ENCODE results near the gene MEGF6. TPM values are rescaled to one million over a fixed set of nuclear protein-coding genes. Genes with fewer than 3 reads are reported as not detected.

MEGF6 gene
- total RNA-seq, 1 donor from 2014 or later, result 10.9 TPM

DNA sequence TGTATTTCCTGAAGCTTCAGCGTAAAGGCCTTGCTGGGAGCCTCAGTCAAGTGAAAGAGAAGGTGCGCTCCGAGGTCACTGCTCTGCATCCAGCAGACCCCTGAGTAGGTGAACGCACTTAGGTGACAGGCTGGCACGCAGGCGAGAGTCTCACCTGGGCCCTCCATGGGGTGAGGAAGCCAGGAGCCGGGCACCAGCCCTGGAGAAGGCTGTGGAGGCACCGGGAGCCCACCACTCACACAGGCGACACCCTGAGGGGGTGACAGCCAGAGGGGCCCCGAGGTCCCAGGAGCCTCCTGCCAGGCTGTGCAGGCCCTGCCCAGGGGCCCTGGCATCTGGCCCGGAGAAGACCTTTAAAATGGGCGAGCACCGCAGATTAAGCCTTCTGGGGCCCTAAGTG, 89.2 kb downstream of the MEGF6 start:
- Mint-ChIP-seq H3K27ac (no peak overlapping the region), H3K9me3 (no peaks in the 10 kb centered on the region), H3K36me3 (ENCODE audit: low read depth) (peaks cover 3% of the 10 kb centered on the region), H3K4me3 (no peak overlapping the region), H3K4me1 (no peaks in the 10 kb centered on the region), H3K27me3 (no peaks in the 10 kb centered on the region)
- CTCF ChIA-PET, result no interaction called here
- TF ChIP-seq, protein P1, sequence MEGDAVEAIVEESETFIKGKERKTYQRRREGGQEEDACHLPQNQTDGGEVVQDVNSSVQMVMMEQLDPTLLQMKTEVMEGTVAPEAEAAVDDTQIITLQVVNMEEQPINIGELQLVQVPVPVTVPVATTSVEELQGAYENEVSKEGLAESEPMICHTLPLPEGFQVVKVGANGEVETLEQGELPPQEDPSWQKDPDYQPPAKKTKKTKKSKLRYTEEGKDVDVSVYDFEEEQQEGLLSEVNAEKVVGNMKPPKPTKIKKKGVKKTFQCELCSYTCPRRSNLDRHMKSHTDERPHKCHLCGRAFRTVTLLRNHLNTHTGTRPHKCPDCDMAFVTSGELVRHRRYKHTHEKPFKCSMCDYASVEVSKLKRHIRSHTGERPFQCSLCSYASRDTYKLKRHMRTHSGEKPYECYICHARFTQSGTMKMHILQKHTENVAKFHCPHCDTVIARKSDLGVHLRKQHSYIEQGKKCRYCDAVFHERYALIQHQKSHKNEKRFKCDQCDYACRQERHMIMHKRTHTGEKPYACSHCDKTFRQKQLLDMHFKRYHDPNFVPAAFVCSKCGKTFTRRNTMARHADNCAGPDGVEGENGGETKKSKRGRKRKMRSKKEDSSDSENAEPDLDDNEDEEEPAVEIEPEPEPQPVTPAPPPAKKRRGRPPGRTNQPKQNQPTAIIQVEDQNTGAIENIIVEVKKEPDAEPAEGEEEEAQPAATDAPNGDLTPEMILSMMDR (IDR thresholded peaks at IDR 0.05), result no peak
- ATAC-seq (ENCODE audit: low read depth) (no peak), DNase-seq (no peak)
- intact Hi-C loops (cut with micrococcal nuclease), result no loop called here
- POLR2A ChIA-PET, result no interaction called here

DNA sequence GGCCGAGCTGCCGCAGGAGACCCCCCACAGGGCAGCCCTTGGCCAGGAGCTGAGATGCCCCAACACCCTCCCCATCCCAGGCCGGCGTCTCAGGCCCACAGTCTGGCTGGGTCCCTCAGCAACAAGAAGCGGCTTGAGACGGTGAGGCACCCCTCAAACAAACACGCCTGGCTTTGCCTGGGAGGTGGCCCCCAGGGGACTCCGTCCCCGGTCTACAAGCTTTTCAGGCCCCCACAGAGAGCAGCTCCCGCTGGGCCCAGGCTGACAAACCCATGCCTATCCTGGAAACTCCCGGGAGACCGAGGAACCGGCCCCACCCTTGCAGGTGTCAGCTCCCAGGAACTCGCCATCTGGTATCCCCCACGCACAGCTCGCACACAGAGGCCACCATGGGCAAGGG, 89.9 kb downstream of the MEGF6 start:
- no peaks in the 10 kb centered on the region for H3K9me3 Mint-ChIP-seq
- DNase-seq (no peak), ATAC-seq (ENCODE audit: low read depth) (no peak)
- ChIA-PET CTCF (no interaction called here), POLR2A (no interaction called here)
- no peak overlapping the region for H3K4me3 Mint-ChIP-seq
- intact Hi-C loops (cut with micrococcal nuclease), result no loop called here
- H3K36me3 Mint-ChIP-seq (ENCODE audit: low read depth), result peaks cover 3% of the 10 kb centered on the region
- no peaks in the 10 kb centered on the region for H3K27me3 Mint-ChIP-seq
- no peaks in the 10 kb centered on the region for H3K4me1 Mint-ChIP-seq
- H3K27ac Mint-ChIP-seq, result no peak overlapping the region
- TF ChIP-seq, protein P1 (IDR thresholded peaks at IDR 0.05), result no peak

DNA sequence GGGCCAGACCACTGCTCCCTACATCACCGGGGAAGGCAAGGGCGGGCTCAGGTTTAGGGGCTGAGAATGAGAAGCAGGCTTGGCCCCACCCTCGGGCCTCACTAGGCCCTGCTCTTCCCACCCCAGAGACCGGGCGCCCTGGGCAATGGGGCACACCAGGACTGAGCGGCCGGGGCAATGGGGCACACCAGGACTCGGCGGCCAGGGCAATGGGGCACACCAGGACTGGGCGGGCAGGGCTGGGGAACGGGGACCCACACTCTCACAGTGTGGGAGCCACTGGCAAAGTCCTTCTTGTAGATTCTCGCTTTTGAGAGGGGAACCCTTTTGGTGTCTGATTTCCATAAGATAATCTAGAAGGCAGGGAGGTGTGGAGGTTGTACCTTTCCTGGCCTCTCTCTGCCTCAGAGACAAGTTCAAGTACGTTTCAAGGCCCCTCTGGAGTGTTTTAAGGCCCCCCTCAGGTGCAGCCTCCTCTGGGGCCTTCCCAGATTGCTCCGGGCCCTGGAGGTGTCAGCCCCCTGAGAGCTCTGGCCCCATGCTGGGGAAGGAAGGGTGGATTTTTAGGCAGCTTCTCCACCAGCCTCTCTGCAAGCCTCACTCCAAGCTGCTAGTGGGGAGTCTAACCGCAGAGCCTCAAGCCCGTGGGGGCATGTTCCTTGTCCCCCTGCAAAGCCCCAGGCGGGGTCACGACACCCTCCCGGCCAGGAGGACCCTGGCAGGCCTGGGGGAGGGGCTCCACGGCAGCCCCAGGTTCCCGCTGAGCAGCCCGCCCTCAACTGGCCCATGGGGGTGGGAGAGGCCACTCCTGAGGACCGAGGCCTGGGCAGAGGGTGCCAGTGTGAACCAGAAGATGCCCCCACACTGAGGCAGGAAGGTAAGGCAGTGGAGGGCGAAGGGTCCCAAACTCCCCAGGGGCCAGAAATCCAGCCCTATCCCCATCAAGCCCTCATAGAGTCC, 90.6 kb downstream of the MEGF6 start:
- H3K4me1 Mint-ChIP-seq, result no peaks in the 10 kb centered on the region
- ATAC-seq (ENCODE audit: low read depth) (no peak), DNase-seq (no peak)
- intact Hi-C loops (cut with micrococcal nuclease), result no loop called here
- H3K36me3 Mint-ChIP-seq (ENCODE audit: low read depth), result peaks cover 3% of the 10 kb centered on the region
- POLR2A ChIA-PET, result no interaction called here
- no peaks in the 10 kb centered on the region for H3K9me3 Mint-ChIP-seq
- H3K27me3 Mint-ChIP-seq, result no peaks in the 10 kb centered on the region
- no peak overlapping the region for H3K4me3 Mint-ChIP-seq
- TF ChIP-seq, protein P1 (IDR thresholded peaks at IDR 0.05), result no peak
- no peak overlapping the region for H3K27ac Mint-ChIP-seq
- CTCF ChIA-PET, result no interaction called here

DNA sequence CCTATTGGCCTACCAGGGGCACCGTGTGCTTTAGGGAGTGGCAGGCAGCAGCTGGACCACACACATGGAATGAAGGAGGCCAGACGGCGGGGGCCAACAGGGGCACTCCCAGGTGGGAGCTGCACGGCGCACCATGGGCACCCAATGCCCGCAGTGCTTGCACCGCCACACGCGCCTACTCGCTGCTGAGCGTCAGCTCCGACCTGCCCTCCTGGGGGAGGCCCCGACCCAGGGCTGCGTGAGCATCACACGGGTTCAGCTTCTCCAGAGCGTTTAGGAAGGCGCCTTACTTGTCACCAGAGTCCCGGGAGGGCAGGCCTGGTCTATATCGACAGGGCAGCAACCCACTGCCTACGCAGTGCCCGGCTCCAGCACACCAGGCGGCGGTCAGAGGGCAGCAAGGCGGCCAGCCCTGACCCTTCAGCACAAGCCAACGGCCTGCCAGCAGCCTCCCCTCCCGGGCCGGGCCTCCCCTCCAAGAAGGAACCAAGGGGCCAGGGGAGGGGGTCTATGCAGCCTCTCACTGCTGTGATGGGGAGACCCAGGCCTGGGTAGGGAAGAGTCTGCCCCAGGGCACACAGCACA, 91.9 kb downstream of the MEGF6 start:
- H3K27me3 Mint-ChIP-seq, result no peaks in the 10 kb centered on the region
- ChIA-PET CTCF (no interaction called here), POLR2A (no interaction called here)

DNA sequence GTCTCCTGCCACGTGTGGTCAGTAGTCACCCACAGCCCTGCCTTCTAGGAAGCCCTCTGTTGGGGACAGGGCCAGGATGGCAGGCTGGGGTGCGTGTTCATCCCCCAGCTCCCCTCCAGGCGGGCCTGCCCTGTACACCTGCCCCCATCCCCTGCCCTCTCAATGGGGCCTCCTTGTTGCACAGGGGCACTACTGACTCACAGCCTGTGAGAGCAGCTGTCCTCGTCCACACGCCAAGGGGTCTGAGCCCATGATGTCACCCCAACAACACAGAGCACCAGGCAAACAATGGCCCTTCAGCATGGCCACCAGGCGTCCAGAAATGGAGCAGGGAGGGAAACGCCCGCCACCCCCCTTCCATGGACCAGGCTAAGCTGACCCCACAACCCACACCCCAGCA, 92.6 kb downstream of the MEGF6 start:
- ATAC-seq (ENCODE audit: low read depth) (no peak), DNase-seq (no peak)
- Mint-ChIP-seq H3K27me3 (no peaks in the 10 kb centered on the region), H3K9me3 (no peaks in the 10 kb centered on the region), H3K4me3 (no peak overlapping the region), H3K27ac (no peak overlapping the region), H3K36me3 (ENCODE audit: low read depth) (peaks cover 4% of the 10 kb centered on the region), H3K4me1 (no peaks in the 10 kb centered on the region)
- CTCF ChIA-PET, result interaction anchor here (1.3 kb wide), 1 partner anchor 100 kb away, joined by 3 read pairs; no protein-coding TSS in a partner anchor
- intact Hi-C loops (cut with micrococcal nuclease), result no loop called here
- POLR2A ChIA-PET, result no interaction called here
- TF ChIP-seq, protein P1 (IDR thresholded peaks at IDR 0.05), result no peak

More for the DNA sequence above, 91.9 kb downstream of the MEGF6 start:
- Mint-ChIP-seq H3K9me3 (no peaks in the 10 kb centered on the region), H3K4me1 (no peaks in the 10 kb centered on the region), H3K36me3 (ENCODE audit: low read depth) (peaks cover 3% of the 10 kb centered on the region), H3K27ac (no peak overlapping the region), H3K4me3 (no peak overlapping the region)
- intact Hi-C loops (cut with micrococcal nuclease), result no loop called here
- DNase-seq, result no peak
- ATAC-seq (ENCODE audit: low read depth), result no peak
- TF ChIP-seq, protein P1 (IDR thresholded peaks at IDR 0.05), result no peak

Data from activated B cell treated with CpG ODN at 0.5 μM for 24 hours (primary cell).